ENCODE data around the gene COL27A1. TPM values are rescaled to one million over a fixed set of nuclear protein-coding genes. Genes with fewer than 3 reads are reported as not detected.

Gene COL27A1
- polyA plus RNA-seq, 1 donor (not counting 4 experiments of a cell fraction or from before 2014, with no cell fraction given), result 14.0 TPM

DNA sequence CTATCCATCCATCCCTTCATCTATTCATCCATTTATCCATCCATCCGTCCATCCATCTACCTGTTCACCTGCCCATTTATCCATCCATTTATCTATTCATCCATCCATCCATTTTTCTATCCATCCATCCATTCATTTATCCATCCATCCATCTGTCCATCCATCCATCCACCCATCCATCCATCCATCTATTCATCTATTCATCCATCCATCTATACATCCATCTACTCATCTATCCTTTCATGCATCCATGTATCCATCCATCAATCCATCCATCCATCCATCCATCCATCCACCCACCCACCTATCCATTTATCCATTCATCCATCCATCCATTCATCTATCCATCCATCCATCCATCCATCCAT is 10.8 kb downstream of the COL27A1 start:
- TF ChIP-seq EZH2 (IDR thresholded peaks at IDR 0.05; ENCODE audit: low read length) (no peak), CTCF (optimal IDR thresholded peaks at IDR 0.05 in 1 of 3, IDR thresholded peaks at IDR 0.05 in 1 of 3, conservative IDR thresholded peaks at IDR 0.05 in 1 of 3; ENCODE audit: extremely low read depth in 1 of 3, insufficient read depth in 2 of 3, low read length in 3 of 3) (no peak)
- Histone ChIP-seq H3K36me3 (ENCODE audit: control insufficient read depth in 2 of 2, extremely low read depth in 1 of 2, insufficient read depth in 2 of 2, low read length in 2 of 2) (peaks cover 10 to 30% of the 10 kb centered on the region in 2 experiments), H3K9ac (ENCODE audit: control insufficient read depth, extremely low read depth, insufficient read depth, low read length) (no peak overlapping the region), H3K4me1 (ENCODE audit: control insufficient read depth, extremely low read depth, insufficient read depth, low read length) (peaks cover 24% of the 10 kb centered on the region), H3K27ac (ENCODE audit: control insufficient read depth, insufficient read depth, low read length) (no peak overlapping the region), H3K9me3 (ENCODE audit: control insufficient read depth, low read depth, low read length) (no peaks in the 10 kb centered on the region), H3K79me2 (ENCODE audit: control insufficient read depth, insufficient read depth, low read length) (peaks cover 37% of the 10 kb centered on the region), H3K4me2 (ENCODE audit: control insufficient read depth, extremely low read depth, insufficient read depth, low read depth, low read length) (no peak overlapping the region), H3K27me3 (ENCODE audit: control insufficient read depth, extremely low read depth, insufficient read depth, low read length) (no peaks in the 10 kb centered on the region), H3K9me1 (ENCODE audit: control insufficient read depth, extremely low read depth, insufficient read depth, low read length) (peaks cover 7% of the 10 kb centered on the region), H3K4me3 (ENCODE audit: control insufficient read depth in 2 of 3, extremely low read depth in 1 of 3, insufficient read depth in 2 of 3, low read depth in 1 of 3, low read length in 3 of 3) (no peak overlapping the region), H4K20me1 (ENCODE audit: control insufficient read depth, extremely low read depth, insufficient read depth, low read length) (no peaks in the 10 kb centered on the region), H2AFZ (ENCODE audit: control insufficient read depth, low read length) (no peak overlapping the region)
- dilution Hi-C loops (cut with MboI; ENCODE audit: extremely low pct_ligation_motif_present, low sequenced_read_pairs), result no loop called here
- DNase-seq (ENCODE audit: low read depth, low spot score) (no peak), FAIRE-seq (no peak)

GRCh38 chr9:114166614-114167572 is 11.6 kb downstream of the COL27A1 start:
- Histone ChIP-seq H4K20me1 (ENCODE audit: control insufficient read depth, extremely low read depth, insufficient read depth, low read length) (no peaks in the 10 kb centered on the region), H3K9me3 (ENCODE audit: control insufficient read depth, low read depth, low read length) (no peaks in the 10 kb centered on the region), H3K4me3 (ENCODE audit: control insufficient read depth in 2 of 3, extremely low read depth in 1 of 3, insufficient read depth in 2 of 3, low read depth in 1 of 3, low read length in 3 of 3) (no peak overlapping the region), H3K9ac (ENCODE audit: control insufficient read depth, extremely low read depth, insufficient read depth, low read length) (no peak overlapping the region), H3K36me3 (ENCODE audit: control insufficient read depth in 2 of 2, extremely low read depth in 1 of 2, insufficient read depth in 2 of 2, low read length in 2 of 2) (peaks cover 10 to 29% of the 10 kb centered on the region in 2 experiments), H3K27ac (ENCODE audit: control insufficient read depth, insufficient read depth, low read length) (no peak overlapping the region), H3K9me1 (ENCODE audit: control insufficient read depth, extremely low read depth, insufficient read depth, low read length) (peaks cover 7% of the 10 kb centered on the region), H3K27me3 (ENCODE audit: control insufficient read depth, extremely low read depth, insufficient read depth, low read length) (no peaks in the 10 kb centered on the region), H2AFZ (ENCODE audit: control insufficient read depth, low read length) (no peak overlapping the region), H3K79me2 (ENCODE audit: control insufficient read depth, insufficient read depth, low read length) (peaks cover 29% of the 10 kb centered on the region), H3K4me1 (ENCODE audit: control insufficient read depth, extremely low read depth, insufficient read depth, low read length) (peaks cover 25% of the 10 kb centered on the region), H3K4me2 (ENCODE audit: control insufficient read depth, extremely low read depth, insufficient read depth, low read depth, low read length) (no peak overlapping the region)
- FAIRE-seq (no peak), DNase-seq (ENCODE audit: low read depth, low spot score) (no peak)
- dilution Hi-C loops (cut with MboI; ENCODE audit: extremely low pct_ligation_motif_present, low sequenced_read_pairs), result no loop called here
- no peak for TF ChIP-seq EZH2 (IDR thresholded peaks at IDR 0.05; ENCODE audit: low read length)
- TF ChIP-seq CTCF (optimal IDR thresholded peaks at IDR 0.05 in 1 of 3, IDR thresholded peaks at IDR 0.05 in 1 of 3, conservative IDR thresholded peaks at IDR 0.05 in 1 of 3; ENCODE audit: extremely low read depth in 1 of 3, insufficient read depth in 2 of 3, low read length in 3 of 3), result no peak

All from keratinocyte (primary cell).